Neural progenitor cell (in vitro differentiated cells): ENCODE measurements around the gene GASK1A. TPM values are rescaled to one million over a fixed set of nuclear protein-coding genes. Genes with fewer than 3 reads are reported as not detected.

ENCODE experiments used
- DNase-seq: peaks from one replicate; pipeline ENCODE4 v3.0.0-alpha.2; 2016; ENCODE audit warnings: low spot score
- H2AFZ ChIP-seq: fragments of 200-600 bp; sonication (generic); replicated peaks from 2 replicates; pipeline ENCODE4 v1.6.1; 2016; ENCODE audit warnings: antibody characterized with exemption
- H3F3A ChIP-seq: fragments of 200-600 bp; sonication (generic); 2 replicates; pipeline ENCODE4 v1.6.1; 2016; ENCODE audit warnings: antibody characterized with exemption, low read depth
- H3K27ac ChIP-seq: fragments of 200-600 bp; sonication (generic); 2 replicates; pipeline ENCODE4 v1.5.1; 2016; ENCODE audit warnings: mild to moderate bottlenecking
- H3K27me3 ChIP-seq: fragments of 200-600 bp; sonication (generic); 2 replicates; pipeline ENCODE4 v1.6.1; 2016; ENCODE audit warnings: mild to moderate bottlenecking, moderate library complexity
- H3K36me3 ChIP-seq: fragments of 200-600 bp; sonication (generic); 2 replicates; pipeline ENCODE4 v1.5.1; 2016
- H3K4me1 ChIP-seq: fragments of 200-600 bp; sonication (generic); 2 replicates; pipeline ENCODE4 v1.6.1; 2016; ENCODE audit warnings: mixed run types
- H3K4me2 ChIP-seq: fragments of 200-600 bp; sonication (generic); 2 replicates; pipeline ENCODE4 v1.6.1; 2016
- H3K4me3 ChIP-seq: fragments of 200-600 bp; sonication (generic); 2 replicates; pipeline ENCODE4 v1.5.1; 2016
- H3K79me2 ChIP-seq: fragments of 200-600 bp; sonication (generic); 2 replicates; pipeline ENCODE4 v1.6.1; 2016; ENCODE audit warnings: low read depth
- H3K9ac ChIP-seq: fragments of 200-600 bp; sonication (generic); 2 replicates; pipeline ENCODE4 v1.6.1; 2016
- H3K9me3 ChIP-seq: fragments of 200-600 bp; sonication (generic); 2 replicates; pipeline ENCODE4 v1.5.1; 2016; ENCODE audit warnings: low read depth
- H4K20me1 ChIP-seq: fragments of 200-600 bp; sonication (generic); 2 replicates; pipeline ENCODE4 v1.6.1; 2016; ENCODE audit warnings: low read depth
- H3K27ac Mint-ChIP-seq: 3 replicates; pipeline ENCODE4 v1.8.0; 2021; ENCODE audit warnings: mixed read lengths
- H3K27me3 Mint-ChIP-seq: 2 replicates; pipeline ENCODE4 v1.8.0; 2022; ENCODE audit warnings: low read depth, mild to moderate bottlenecking, inconsistent platforms, moderate library complexity, mixed read lengths; ENCODE audit not compliant: insufficient read depth
- H3K36me3 Mint-ChIP-seq: 3 replicates; pipeline ENCODE4 v1.8.0; 2021; ENCODE audit warnings: mixed read lengths
- H3K4me1 Mint-ChIP-seq: 3 replicates; pipeline ENCODE4 v1.8.0; 2021; ENCODE audit warnings: mixed read lengths
- H3K4me3 Mint-ChIP-seq: 3 replicates; pipeline ENCODE4 v1.8.0; 2021; ENCODE audit warnings: mild to moderate bottlenecking, moderate library complexity, mixed read lengths
- H3K9me3 Mint-ChIP-seq: 3 replicates; pipeline ENCODE4 v1.8.0; 2020; ENCODE audit warnings: mixed read lengths
- EZH2 ChIP-seq: fragments of 200-600 bp; sonication (generic); IDR thresholded peaks from 2 replicates; pipeline ENCODE4 v1.6.1; 2017; ENCODE audit warnings: antibody characterized with exemption, mild to moderate bottlenecking, moderate library complexity
- EZH2phosphoT487 ChIP-seq: fragments of 200-600 bp; sonication (generic); IDR thresholded peaks from 2 replicates; pipeline ENCODE4 v1.6.1; 2017; ENCODE audit warnings: antibody characterized with exemption
- total RNA-seq: library from RNA; depleted of rRNA; stranded (reverse); fragments of >200 nt; gene quantifications from 2 replicates; pipeline ENCODE4 v1.2.3, GENCODE V29; 2015; ENCODE audit warnings: low replicate concordance
- TF ChIP-seq, protein P1 (sequence below): fragments of 200-600 bp; sonication (generic); IDR thresholded peaks from 2 replicates; pipeline ENCODE4 v1.5.1; 2017; ENCODE audit warnings: antibody characterized with exemption, mild to moderate bottlenecking

GASK1A gene
- total RNA-seq, 1 donor from 2014 or later = 3.9 TPM

GRCh38 chr3:43010638-43011037, 31.5 kb downstream of the GASK1A start:
- no peak overlapping the region for H3K27ac Mint-ChIP-seq
- Histone ChIP-seq H3K4me1 (no peaks in the 10 kb centered on the region), H3K27ac (no peak overlapping the region), H4K20me1 (no peaks in the 10 kb centered on the region), H3K79me2 (no peaks in the 10 kb centered on the region), H2AFZ (no peak overlapping the region), H3K9me3 (no peaks in the 10 kb centered on the region), H3K36me3 (no peaks in the 10 kb centered on the region), H3K9ac (no peak overlapping the region), H3F3A (no peaks in the 10 kb centered on the region), H3K27me3 (no peaks in the 10 kb centered on the region), H3K4me2 (no peak overlapping the region), H3K4me3 (no peak overlapping the region)
- H3K27me3 Mint-ChIP-seq = no peaks in the 10 kb centered on the region
- H3K36me3 Mint-ChIP-seq = no peaks in the 10 kb centered on the region
- H3K4me3 Mint-ChIP-seq = no peak overlapping the region
- no peaks in the 10 kb centered on the region for H3K9me3 Mint-ChIP-seq
- no peak for DNase-seq
- no peak for TF ChIP-seq EZH2phosphoT487
- TF ChIP-seq, protein P1, sequence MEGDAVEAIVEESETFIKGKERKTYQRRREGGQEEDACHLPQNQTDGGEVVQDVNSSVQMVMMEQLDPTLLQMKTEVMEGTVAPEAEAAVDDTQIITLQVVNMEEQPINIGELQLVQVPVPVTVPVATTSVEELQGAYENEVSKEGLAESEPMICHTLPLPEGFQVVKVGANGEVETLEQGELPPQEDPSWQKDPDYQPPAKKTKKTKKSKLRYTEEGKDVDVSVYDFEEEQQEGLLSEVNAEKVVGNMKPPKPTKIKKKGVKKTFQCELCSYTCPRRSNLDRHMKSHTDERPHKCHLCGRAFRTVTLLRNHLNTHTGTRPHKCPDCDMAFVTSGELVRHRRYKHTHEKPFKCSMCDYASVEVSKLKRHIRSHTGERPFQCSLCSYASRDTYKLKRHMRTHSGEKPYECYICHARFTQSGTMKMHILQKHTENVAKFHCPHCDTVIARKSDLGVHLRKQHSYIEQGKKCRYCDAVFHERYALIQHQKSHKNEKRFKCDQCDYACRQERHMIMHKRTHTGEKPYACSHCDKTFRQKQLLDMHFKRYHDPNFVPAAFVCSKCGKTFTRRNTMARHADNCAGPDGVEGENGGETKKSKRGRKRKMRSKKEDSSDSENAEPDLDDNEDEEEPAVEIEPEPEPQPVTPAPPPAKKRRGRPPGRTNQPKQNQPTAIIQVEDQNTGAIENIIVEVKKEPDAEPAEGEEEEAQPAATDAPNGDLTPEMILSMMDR = no peak
- H3K4me1 Mint-ChIP-seq = no peaks in the 10 kb centered on the region

DNA sequence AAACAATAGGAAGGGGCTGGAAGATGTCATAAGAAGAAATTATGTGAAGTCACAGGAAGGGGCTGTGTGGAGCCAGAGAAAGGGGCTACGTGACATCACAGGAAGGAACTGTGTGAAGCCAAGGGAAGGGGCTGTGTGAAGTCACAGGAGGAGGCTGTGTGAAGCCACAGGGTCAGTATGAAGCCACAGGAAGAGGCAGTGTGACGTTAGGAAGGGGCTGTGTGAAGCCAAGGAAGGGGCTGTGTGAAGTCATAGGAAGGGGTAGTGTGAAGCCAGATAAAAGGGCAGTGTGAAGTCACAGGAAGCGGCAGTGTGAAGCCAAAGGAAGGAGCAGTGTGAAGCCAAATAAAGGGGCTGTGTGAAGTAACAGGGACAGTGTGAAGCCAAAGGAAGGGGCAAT, 32.5 kb downstream of the GASK1A start:
- no peaks in the 10 kb centered on the region for H3K79me2 ChIP-seq
- H3K9me3 ChIP-seq = no peaks in the 10 kb centered on the region
- Mint-ChIP-seq H3K4me3 (no peak overlapping the region), H3K27ac (no peak overlapping the region), H3K4me1 (no peaks in the 10 kb centered on the region), H3K36me3 (no peaks in the 10 kb centered on the region), H3K27me3 (no peaks in the 10 kb centered on the region), H3K9me3 (no peaks in the 10 kb centered on the region)
- no peak overlapping the region for H3K27ac ChIP-seq
- H4K20me1 ChIP-seq = no peaks in the 10 kb centered on the region
- H3K36me3 ChIP-seq = no peaks in the 10 kb centered on the region
- DNase-seq = no peak
- no peak overlapping the region for H3K4me2 ChIP-seq
- H2AFZ ChIP-seq = no peak overlapping the region
- no peaks in the 10 kb centered on the region for H3F3A ChIP-seq
- no peaks in the 10 kb centered on the region for H3K27me3 ChIP-seq
- no peak overlapping the region for H3K4me3 ChIP-seq
- no peak overlapping the region for H3K9ac ChIP-seq
- H3K4me1 ChIP-seq = no peaks in the 10 kb centered on the region
- TF ChIP-seq EZH2phosphoT487 = no peak
- TF ChIP-seq, protein P1 = no peak
- TF ChIP-seq EZH2 = no peak

DNA sequence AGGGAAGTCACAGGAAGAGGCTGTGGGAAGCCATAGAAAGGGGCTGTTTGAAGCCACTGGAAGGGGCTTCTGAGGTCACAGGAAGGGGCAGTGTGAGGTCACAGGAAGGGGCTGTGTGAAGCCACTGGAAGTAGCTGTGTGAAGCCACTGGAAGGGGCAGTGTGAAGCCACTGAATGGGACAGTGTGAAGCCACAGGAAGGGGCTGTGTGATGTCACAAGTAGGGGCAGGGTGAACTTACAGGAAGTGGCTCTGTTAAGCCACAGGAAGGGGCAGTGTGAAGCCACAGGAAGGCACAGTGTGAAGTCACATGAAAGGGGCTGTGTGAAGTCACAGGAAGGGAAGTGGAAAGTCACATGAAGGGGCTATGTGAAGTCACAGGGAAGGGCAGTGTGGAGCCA, 33.1 kb downstream of the GASK1A start:
- Histone ChIP-seq H3K27me3 (no peaks in the 10 kb centered on the region), H3K9ac (no peak overlapping the region), H4K20me1 (no peaks in the 10 kb centered on the region), H3K79me2 (no peaks in the 10 kb centered on the region), H3F3A (no peaks in the 10 kb centered on the region), H3K4me2 (no peak overlapping the region), H3K4me1 (no peaks in the 10 kb centered on the region), H3K36me3 (no peaks in the 10 kb centered on the region), H3K27ac (no peak overlapping the region), H2AFZ (no peak overlapping the region), H3K4me3 (no peak overlapping the region), H3K9me3 (no peaks in the 10 kb centered on the region)
- Mint-ChIP-seq H3K4me3 (no peak overlapping the region), H3K36me3 (no peaks in the 10 kb centered on the region), H3K27me3 (no peaks in the 10 kb centered on the region), H3K4me1 (no peaks in the 10 kb centered on the region), H3K9me3 (no peaks in the 10 kb centered on the region), H3K27ac (no peak overlapping the region)
- TF ChIP-seq, protein P1 = no peak
- TF ChIP-seq EZH2phosphoT487 = no peak
- no peak for TF ChIP-seq EZH2
- DNase-seq = no peak

DNA sequence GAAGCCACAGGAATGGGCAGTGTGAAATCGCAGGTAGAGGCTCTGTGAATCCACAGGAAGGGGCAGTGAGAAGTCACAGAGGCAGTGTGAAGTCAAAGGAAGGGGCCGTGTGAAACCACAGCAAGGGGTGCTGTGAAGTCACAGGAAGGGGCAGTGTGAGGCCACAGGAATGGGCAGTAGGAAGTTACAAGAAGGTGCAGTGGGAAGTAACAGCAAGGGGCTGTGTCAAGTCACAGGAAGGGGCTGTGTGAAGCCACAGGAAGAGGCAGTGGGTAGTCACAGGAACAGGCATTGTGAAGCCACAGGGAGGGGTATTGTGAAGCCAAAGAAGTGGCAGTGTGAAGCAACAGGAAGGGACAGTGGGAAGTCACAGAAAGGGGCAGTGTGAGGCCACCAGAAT, 34.1 kb downstream of the GASK1A start:
- H3K27me3 ChIP-seq = no peaks in the 10 kb centered on the region
- no peak overlapping the region for H2AFZ ChIP-seq
- Mint-ChIP-seq H3K27me3 (no peaks in the 10 kb centered on the region), H3K9me3 (no peaks in the 10 kb centered on the region), H3K4me3 (no peak overlapping the region), H3K36me3 (no peaks in the 10 kb centered on the region), H3K4me1 (no peaks in the 10 kb centered on the region), H3K27ac (no peak overlapping the region)
- no peaks in the 10 kb centered on the region for H3K9me3 ChIP-seq
- H3K4me1 ChIP-seq = no peaks in the 10 kb centered on the region
- H3K79me2 ChIP-seq = no peaks in the 10 kb centered on the region
- no peak overlapping the region for H3K4me3 ChIP-seq
- no peak overlapping the region for H3K4me2 ChIP-seq
- DNase-seq = no peak
- no peak overlapping the region for H3K9ac ChIP-seq
- H3K27ac ChIP-seq = no peak overlapping the region
- no peaks in the 10 kb centered on the region for H3K36me3 ChIP-seq
- no peaks in the 10 kb centered on the region for H3F3A ChIP-seq
- no peaks in the 10 kb centered on the region for H4K20me1 ChIP-seq
- TF ChIP-seq, protein P1 = no peak
- TF ChIP-seq EZH2 = no peak
- no peak for TF ChIP-seq EZH2phosphoT487
